ENCODE results near the gene TARP.
"Not testable (repeated sequence)": the region's sequence is repeated elsewhere in the genome, so short reads cannot be mapped to it uniquely, and the experiment has no call there.

Gene TARP

DNA sequence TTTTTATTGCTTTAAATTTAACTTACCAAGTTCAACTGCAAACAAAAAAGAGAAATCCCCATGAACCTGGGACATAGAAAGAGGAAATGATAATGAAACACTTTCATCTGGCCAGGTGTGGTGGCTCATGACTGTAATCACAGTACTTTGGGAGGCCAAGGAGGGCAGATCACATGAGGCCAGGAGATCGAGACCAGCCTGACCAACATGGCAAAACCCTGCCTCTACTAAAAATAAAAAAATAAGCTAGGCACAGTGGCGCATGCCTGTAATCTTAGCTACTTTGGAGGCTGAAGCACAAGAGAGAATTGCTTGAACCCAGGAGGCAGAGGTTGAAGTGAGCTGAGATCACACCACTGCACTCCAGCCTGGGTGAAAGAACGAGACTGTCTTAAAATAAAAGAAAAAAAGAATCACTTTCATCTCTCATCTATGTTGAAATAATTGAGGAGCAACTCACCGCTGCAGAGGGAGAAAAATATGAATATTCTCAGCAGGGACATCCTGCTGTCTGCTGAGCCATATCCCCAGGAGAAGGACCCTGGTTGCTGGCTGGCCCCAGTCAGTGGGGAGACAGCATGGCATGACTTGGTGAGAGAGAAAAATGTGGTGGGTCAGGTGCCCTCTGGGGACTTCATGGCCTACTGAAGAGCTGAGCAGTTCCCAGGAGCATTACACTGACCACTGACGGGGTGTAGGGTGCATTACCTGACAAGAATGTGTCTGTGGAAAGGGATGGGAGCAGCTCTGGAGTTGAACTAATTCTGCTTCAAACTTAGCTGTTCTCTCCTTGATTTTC is 22.8 kb upstream of the TARP start:
- DNase-seq = no peak

DNA sequence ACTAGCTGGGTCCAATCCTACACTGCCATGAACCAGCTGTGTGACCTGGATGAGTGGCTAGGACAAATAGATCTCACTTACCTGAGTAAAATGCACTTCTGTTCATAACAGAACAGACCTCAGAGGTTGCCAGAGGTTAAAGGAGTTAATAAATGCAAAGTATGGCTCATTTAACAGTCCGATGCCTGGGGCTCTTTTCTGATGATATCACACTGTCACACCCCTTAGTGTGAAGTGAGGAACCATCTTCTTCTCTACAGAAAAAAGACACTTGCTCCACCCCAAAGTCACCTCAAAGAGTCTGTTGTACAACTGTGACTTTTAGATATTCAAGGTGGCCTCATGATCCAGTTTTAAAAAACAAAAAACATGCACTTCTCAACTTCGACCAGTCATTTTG is 21.5 kb upstream of the TARP start:
- no peak for DNase-seq

DNA sequence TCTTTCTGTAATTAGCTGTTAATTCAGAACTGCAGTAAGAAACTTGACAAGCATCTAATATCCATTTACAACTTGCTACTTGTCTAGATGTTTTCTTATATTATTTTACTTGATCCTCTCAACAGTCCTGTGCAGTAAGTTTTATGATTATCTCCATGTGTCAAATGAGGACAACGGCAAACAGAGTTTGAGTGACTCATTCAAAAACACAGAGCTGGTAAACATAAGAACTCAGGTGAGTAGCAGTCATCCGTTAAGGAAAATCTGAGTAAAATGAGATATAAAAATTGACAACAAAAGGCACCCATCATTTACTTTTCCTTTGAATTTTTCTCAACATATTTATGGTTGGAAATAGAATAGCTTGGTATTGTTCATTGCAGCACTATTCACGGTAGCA is 19.0 kb upstream of the TARP start:
- DNase-seq = no peak

DNA sequence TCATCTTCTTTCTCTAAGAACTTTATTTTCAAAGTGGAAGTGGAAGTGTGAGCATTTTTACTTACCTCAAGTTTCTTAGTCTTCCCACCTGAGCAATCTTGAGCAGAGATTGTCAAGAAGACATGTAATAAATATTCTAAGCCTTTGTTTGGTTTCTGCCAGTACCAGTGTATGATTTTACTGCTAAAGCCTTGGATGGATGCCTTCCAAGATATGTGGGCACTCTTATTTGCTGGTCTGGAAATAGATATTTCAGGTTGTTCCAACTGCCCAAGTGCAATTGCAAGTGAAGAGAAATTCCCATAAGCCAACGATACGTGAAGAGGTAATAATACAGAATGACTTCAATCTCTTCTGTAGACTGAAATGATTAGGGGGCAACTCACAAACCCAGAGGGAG is 18.2 kb upstream of the TARP start:
- DNase-seq = no peak

DNA sequence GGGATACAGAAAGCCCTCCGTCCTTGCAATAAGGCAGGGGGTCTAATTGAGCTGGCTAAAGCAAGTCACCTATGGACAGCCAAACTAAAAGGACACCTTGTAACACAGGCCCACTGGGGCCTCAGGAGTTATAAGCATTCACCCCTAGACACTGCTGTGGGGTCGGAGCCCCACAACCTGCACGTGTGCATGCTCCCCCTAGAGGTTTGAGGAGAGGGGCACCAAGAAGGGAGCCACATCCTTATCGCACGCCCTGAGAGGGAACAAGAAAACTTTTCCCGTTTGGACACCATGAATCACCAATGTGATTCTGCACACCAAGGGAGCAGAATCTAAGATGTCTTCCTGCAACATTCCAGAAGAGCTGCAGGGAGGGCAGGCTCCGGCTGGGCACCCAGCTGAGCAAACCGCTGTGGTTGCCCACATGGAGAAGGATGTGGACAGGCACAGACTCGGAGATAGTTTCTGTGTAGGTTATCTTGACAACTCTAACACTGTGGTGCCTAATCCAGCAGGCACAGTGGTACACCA is 17.7 kb upstream of the TARP start:
- no peak for DNase-seq

DNA sequence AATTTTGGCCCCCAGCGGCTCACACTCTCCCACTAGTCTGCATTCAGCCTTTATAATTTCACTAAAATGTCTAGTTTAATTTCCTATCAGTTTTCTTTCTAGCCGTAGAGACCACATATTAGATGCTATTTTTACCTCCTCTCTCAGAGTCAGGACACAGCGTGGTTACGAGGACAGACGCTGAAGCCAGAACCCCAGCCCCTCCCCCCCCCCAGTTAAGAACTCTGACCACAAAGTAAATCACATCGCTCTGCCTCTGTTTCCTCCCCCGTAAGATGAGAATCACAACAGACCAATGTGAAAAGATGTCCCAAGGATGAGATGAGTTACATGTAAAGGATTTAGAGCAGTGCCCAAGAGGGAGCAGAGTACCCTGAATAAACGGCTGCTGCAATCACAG is 11.1 kb upstream of the TARP start:
- DNase-seq = no peak

DNA sequence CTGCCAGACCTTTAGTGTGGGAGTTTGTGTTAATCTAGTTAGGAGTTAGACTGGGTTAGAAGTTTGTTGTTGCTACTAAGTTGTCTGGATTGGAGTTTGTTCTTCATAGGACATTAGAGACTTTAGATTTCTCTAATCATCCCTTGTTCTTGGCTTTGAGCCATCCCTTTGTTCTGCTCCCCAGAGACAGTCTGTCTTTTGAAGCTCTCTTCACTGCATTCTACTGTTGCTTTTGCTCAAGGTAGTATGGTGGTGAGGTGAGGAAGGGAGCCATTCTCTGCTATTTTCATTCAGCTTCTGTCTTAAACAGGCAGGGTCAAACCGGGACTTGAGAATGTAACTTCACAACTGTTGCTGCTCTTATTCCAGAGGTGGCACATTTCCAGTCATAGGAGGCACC is 10.4 kb upstream of the TARP start:
- DNase-seq = no peak

DNA sequence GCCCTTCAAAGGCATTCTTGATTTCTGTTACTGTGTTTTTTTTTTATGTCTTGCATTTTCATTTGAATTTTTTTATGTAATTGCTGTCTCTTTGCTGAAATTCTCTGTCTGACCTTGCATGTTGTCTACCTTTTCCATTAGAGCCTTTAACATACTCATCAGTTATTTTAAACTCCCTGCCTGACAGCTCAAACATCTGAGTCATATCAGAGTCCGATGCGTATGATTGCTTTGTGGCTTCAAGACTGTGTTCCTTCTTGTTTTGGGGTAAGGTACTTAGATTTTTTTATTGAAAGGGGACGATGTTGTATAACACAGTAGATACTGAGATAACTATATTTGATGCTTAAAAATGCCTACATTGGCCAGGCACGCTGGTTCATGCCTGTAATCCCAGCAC is 9.7 kb upstream of the TARP start:
- no peak for DNase-seq

DNA sequence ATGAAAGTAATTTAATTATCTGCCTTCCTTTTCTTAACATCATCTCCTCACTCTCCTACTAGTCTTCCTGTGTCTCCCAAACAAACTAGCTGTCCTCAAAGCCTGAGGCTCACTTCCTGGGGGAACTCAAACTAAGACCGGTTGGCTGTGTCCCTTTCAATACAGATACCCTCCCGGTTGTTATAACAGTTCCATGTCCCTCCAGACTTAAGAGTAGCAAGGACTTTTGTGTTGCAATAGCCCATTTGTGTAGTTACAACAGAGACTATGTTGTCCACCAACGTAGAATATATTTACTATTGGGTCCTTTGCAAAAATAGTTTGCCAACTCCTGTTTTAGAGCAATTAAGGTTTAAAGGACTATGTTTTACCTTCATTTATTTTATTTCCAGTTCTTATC is 8.6 kb upstream of the TARP start:
- no peak for DNase-seq

DNA sequence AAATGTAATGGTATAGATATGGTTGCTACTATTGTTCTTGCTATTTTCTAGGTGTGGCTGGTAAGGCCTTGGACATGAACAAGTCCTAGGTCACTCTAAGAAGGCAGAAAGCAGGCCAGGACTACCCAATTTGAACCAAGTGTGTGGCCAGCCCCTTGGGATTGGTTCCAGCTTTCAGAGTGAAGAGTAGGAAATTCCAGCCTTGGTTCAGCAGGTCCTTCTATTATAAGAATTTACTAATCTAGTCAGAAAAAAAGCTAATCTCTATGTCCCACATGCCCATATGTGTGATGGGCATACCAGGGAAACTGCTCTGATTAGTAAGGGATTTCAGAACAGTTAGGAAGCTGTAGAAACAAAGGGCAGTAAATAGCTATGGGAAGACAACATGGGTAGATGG is 7.8 kb upstream of the TARP start:
- DNase-seq = no peak

DNA sequence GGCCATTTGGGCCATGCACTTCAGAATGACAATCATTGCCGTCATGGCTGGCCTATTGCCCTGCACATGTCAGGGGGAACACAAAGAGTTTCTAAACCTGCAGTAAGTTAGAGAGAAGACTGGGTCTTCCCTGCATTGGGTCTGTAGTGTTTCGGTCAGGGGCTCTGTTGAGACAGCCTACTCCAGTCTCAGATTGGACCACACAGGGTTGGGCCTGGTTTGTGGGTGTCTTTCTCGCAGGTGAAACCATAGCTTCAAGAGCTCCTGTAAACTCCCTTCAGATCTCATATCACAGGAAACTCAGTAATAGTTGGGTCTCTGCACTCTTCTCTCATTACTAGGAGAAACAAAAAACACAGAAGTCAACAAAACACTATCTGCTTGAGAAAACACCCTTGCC is 7.3 kb upstream of the TARP start:
- no peak for DNase-seq

DNA sequence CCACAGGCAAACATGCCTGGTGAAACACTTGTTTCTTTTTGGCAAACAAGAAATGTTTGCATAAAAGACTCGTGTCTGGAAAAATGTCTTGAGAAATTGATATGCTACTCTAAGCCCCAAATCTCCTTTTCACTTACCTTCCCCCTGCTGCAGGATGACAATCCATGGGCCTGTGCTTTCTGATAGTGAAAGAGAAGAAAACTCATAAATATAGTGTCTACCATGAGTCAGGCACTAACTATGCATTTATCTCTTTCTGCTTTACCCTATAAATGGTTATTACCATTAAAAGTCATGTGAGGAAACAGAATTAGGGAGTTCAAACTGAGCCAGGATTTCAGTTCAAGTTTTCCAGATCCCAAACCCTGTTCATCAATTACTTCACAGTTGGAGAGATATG is 6.6 kb upstream of the TARP start:
- DNase-seq = no peak

DNA sequence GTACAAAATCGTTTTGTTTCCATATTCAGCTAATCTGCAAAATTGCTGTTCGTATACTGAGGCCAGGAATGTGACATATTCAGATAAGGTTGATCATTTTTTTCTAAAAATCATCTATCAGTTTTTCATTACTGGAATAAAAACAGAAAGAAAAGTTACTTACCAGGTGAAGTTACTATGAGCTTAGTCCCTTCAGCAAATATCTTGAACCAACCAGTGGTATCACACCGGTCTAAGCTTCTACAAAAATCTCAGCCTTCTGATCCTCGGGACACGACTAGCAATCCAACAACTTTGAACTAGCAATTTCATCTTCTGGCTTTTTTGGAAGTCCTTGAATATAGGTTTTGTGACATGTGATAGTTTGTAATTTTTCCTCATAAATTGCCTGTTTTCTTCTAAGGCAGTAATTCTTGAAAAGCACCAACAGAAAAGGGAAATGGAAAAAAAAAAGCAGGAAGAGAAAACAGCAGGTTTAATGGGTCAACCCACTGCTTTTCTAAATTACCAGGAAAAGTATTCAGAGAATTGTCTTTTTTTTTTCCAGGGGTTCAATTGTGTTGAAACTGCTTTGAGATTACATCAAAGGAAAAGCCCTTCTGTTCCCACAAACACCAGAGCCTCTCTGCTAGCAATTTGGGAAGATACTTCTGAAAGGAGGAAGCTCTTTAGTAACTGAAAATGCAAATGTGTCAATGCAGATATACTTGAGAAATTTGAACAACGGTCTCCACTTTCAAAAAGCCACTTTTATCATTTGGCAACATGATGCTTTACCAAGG is 2.9 kb upstream of the TARP start:
- DNase-seq = no peak

DNA sequence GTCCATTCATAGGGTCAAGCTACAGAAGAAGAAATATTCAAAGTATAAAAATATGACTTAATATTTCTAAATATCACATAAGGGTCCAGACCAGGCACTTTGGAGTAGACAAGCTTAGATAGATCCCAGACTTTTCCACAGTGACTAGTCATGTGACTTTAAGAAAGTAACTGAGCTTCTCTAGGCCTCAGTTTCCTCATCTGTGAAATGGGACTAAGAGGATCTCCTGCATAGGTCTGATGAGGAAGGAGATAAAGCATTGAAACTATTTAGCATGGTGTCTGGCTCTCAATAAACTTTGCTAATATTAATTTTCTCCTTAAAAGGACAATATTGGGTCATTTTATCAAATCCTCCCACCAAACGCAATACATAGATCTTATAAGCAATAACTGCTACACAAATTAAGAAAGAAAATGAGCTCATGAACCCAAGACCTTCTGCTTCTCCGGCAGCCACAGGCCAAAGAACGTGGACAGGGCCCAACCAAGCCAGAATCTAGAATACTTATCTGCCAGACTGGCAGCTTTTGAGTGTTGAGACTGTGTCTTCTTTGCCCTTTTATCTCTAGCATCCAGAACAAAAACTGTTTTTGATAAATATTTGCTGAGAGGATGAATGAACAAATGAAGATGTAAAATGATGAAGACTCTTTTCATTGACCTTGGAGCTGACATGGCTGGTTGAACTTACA is 1.6 kb upstream of the TARP start:
- DNase-seq = no peak

DNA sequence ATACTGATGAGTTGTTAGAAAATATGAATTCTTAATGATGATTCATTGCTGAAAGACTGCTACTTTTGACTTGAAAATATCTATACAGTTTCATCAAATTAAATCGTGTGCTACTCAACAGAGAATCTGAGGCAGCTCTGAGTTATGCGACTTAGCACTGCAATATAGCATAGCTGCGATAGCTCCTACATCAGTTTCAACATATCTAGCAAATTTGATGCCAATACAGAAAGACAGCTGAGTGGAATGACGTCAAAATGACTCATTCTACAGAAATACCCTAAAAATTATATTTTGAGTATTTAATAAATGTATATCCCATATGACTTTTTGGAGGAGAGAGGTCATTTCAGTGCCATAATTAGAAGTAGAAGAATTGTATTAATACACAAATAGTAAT is 1.1 kb upstream of the TARP start:
- DNase-seq = no peak

DNA sequence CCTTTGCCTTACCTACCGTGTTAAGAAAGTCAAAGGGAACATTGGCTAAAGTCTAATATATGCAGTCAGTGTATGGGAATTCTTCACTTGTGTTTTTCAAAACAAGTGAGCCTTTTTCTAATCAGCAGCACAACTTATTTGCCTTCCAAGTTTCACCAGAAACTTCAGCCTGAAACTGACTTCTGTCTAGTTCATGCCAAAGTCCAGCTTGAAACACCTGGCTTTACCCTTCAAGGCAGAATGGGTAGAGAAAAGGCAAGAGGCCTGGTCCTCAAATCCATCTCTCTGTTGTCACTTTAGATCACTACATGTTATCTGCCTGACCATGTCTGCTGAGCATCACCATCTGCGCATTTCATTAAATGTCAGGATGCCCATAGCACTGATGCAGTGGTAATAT is 3.0 kb downstream of the TARP start:
- not testable (repeated sequence) for DNase-seq

DNA sequence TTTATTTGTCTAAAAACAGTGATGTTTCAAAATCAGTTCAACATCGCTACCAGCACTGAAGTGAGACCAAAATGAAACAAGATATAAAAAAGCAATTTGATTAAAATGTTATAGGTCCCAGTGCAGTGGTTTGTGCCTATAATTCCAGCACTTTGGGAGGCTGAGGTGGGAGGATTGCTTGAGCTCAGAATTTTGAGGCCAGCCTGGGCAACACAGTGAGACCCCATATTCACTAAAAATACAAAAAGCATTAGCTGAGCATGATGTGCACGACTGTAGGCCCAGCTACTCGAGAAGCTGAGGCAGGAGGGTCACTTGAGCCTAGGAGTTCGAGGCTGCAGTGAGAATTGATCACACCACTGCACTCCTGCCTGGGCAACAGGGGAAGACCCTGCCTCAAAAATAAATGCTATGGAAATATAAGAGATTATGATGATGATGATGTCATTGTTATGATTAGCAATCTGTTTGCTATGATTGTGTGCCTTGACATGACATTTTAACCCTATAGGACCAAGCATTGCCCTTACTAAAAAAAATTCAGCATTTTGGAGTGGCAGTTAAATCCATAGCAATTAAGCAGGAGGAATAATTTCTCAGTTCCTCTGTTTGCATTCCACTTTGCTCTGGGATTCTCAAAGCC is 3.6 kb downstream of the TARP start:
- DNase-seq = not testable (repeated sequence)

DNA sequence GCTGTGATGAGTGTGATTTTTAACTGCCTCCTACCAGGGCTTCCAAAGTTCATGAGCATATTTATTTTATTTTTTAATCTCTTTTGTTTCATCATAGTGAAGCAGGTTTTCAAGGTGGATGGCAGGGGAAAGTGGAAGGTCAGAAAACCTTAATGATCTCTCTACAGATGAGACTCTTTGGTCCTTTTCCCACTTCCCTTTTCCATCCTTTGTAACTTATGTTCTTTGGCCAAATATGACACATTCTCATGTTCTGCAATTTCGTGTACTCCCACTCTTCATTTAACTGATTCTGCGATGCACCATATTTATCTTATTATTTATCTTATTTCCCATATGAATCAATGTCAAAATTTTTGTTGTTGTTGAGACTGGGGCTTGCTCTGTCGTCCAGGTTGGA is 7.5 kb downstream of the TARP start:
- DNase-seq = not testable (repeated sequence)

DNA sequence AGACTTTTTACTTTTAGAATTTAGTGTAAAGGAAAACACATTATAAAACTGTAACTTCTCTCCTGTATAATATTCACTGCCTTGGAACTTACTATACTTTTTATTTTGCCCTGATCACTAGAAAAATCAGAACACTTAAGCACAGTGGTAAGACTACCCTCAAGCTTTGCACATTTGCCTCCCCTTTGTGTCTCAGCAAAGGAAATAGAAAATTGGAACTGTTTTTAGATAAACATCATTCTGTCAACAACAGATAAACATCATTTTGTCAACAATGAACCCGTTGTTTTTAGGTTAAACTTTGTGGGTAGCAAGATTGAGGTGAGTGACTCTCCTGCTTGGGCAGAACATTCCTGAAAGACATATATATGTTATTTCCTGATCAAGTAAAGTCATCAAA is 8.8 kb downstream of the TARP start:
- DNase-seq = not testable (repeated sequence)

DNA sequence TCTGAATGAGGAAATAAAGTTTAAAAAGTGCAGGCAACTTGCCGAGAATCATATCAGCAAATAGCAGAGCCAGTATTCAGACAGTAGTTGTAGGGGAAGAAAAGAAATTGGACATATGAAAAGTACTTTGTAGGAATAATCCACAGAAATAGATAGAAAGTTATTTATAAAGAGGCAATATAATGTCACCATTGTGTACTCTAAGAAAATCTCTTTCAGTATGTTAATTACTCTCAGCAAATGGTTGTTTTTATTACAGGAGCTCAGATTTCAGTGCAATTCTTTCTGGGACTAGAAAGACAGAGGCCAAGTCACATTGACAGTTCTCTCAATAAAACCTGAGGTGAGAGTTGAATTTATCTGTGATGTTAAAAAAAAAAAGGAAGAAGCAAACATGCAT is 10.2 kb downstream of the TARP start:
- not testable (repeated sequence) for DNase-seq

DNA sequence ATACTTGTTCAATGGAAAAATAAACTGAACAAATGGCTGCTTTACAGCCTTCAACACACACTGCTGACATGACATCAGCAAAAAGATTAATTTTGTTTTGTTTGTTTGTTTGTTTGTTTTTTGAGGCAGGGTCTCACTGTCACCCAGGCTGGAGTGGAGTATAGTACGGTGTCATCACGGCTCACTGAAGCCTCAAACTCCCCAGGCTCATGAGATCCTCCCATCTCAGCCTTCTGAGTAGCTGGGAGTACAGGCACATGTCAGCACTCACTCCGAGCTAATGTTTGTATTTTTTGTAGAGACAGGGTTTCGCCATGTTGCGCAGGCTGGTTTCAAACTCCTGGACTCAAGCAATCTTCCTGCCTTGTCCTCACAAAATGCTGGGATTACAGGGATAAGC is 10.9 kb downstream of the TARP start:
- DNase-seq = no peak

DNA sequence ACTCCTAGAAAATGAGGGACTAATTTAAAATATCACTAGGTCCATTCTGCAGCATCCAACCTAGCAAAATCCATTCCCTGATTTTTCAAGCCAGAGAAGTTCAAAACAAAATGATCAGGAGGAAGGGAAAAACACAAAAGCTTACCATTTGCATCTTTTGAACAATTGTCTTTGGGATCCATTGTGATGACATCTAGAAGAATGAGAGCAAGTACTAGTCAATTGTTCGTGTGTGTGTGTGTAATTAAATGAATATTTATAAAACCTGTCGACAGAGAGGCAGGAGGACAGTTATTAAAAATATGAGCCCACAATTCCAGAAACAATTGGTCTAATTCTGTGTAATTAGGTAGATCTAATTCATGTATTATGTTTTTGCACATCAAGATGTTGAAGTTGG is 11.4 kb downstream of the TARP start:
- DNase-seq = not testable (repeated sequence)

DNA sequence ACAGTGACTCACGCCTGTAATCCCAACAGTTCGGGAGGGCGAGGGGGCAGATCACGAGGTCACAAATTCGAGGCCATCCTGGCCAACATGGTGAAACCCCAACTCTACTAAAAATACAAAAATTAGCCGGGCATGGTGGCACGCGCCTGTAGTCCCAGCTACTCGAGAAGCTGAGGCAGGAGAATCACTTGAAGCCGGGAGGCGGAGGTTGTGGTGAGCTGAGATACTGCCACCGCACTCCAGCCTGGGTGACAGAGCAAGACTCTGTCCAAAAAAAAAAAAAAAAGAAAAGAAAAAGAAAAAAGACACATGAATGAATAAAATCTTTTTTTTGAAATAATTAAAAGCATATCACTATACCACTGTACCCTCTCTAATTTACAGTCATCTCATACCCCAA is 11.8 kb downstream of the TARP start:
- not testable (repeated sequence) for DNase-seq
